Measurements from ENCODE around the gene XRCC2.

Gene XRCC2

DNA sequence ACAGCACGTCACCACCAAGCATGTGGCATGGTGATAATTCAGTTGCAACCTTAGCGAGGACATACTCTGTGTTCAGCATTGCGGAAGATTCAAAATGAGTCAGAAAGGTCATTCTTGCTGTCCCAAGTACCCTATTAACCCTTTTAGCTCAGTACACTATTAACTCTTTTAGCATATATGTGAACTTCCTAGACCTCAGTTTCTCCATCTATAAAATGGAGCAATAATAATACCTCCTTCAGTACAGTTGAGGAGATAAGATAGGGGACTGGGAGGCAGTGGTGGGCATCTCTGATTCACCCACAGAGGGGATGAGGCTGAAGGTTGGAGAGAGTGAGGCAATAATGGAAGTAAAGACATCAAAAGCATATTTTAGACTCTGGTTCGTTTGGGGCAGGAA lies 67.3 kb downstream of the XRCC2 start:
- no peak for DNase-seq

DNA sequence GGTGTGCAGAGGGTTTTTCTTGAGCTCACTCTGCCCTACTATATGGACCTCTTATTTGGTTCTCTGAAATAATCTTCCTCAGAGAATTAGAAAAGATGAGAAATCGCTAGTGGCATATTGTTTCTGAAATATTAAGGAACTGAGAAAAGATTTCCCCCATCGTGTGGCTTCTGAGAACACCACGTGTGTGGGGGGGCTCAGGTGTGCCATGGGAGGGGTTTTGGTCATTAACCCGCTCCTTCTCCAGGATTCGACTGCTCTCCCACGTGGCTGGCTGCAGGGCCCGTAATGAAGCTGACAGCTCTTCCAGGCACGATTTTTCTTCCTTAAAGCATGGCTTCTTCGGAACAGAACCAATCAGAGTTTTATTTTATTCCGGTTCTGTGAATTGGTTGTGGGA lies 67.7 kb downstream of the XRCC2 start:
- no peak for DNase-seq

GRCh38 chr7:152607007-152607406 lies 68.9 kb downstream of the XRCC2 start:
- no peak for DNase-seq

GRCh38 chr7:152602962-152603361 lies 73.0 kb downstream of the XRCC2 start:
- no peak for DNase-seq

- DNase-seq = no peak
These were observed 74.6 kb downstream of the XRCC2 start for GRCh38 chr7:152601305-152601798.

GRCh38 chr7:152600266-152600665 lies 75.7 kb downstream of the XRCC2 start:
- no peak for DNase-seq

DNA sequence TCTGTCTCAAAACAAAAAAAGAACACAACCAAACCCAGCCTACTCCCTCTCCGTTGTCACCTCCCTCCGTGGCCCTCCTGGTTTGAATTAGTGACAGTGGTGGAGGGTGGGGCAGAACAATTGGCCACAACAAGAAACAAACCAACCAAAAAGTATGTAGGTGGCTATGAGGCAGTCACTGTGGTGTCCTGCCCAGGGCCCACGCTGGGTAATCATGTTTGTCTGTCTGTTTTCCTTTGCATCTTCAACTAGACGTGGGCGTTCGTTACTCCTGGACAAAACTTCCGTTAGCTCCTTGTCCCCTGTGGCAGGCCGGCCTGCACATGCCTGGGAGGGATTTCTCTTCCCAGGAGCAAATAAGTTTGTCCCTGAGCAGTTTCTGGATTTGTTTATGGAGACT lies 78.4 kb downstream of the XRCC2 start:
- DNase-seq = no peak

DNA sequence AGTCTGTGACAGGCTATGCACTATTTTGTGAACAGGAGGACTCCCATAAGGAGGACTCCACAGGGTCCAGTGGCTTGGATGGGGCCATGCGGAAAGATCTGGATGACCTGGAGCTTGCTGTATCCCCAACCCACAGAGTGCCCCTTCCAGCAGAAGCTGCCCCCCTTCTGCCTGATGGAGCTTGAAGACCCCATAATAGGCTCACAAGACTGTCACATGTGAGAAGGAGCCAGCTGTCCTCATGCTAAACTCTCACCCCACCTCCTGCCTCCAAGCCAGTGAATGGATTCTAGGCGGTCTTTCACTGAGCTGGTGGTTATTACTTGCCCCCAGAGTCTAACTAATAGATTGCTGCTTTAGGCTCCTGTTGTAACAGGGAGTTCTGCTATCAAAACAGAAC lies 79.1 kb downstream of the XRCC2 start:
- DNase-seq = no peak
